ENCODE data around the gene GOLGA6L9. TPM values are rescaled to one million over a fixed set of nuclear protein-coding genes. Genes with fewer than 3 reads are reported as not detected.
"Not testable (repeated sequence)": the region's sequence is repeated elsewhere in the genome, so short reads cannot be mapped to it uniquely, and the experiment has no call there.

Gene GOLGA6L9, protein sequence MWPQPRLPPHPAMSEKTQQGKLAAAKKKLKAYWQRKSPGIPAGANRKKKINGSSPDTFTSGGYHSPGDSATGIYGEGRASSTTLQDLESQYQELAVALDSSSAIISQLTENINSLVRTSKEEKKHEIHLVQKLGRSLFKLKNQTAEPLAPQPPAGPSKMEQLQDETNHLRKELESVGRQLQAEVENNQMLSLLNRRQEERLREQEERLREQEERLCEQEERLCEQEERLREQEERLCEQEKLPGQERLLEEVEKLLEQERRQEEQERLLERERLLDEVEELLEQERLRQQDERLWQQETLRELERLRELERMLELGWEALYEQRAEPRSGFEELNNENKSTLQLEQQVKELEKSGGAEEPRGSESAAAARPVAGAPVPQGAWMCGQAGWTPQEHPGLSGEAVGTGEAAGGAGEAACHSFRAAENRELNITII
- 6.6 TPM for polyA plus RNA-seq (2012; ENCODE audit: low read depth, missing spikeins)

- FAIRE-seq: not testable (repeated sequence)
Measured at GRCh38 chr15:82429693-82430092, at the start of gene GOLGA6L9. Gene GOLGA6L9 (plus strand): TSS chr15:82429816. CDS start chr15:82430080, 264 bp downstream.

GRCh38 chr15:82381330-82381955, 48.2 kb upstream of the GOLGA6L9 start:
- FAIRE-seq; DNase-seq (ENCODE audit: insufficient read length, low spot score): not testable (repeated sequence)
- TF ChIP-seq POU2F2 (IDR thresholded peaks at IDR 0.05; ENCODE audit: low read depth, low read length): peak; percentile 78; the same call in 1 of the 2 replicates
- TF ChIP-seq SPI1 (IDR thresholded peaks at IDR 0.05; ENCODE audit: low read depth, low read length): peak; percentile 71

More at GRCh38 chr15:82429693-82430092, at the start of gene GOLGA6L9:
- DNase-seq (ENCODE audit: insufficient read length, low spot score): not testable (repeated sequence)

DNA sequence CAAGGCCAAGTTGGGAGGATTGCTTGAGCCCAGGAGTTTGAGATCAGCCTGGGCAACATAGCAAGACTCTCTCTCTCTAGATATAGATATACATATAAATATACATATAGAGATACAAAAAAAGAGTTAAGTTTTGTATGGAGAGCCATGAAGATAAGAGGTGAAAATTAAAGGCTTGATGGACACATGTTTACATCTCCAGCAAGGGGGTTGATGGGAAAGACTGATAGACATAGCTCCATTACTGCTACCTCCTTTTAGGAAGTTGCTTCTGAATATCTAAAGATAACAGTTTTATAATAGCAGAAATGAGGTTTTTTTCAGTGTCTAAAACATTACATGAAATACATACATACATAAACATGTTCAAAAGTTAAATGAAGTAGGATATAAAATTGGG, 42.4 kb upstream of the GOLGA6L9 start:
- not testable (repeated sequence) for DNase-seq (ENCODE audit: insufficient read length, low spot score); FAIRE-seq

DNA sequence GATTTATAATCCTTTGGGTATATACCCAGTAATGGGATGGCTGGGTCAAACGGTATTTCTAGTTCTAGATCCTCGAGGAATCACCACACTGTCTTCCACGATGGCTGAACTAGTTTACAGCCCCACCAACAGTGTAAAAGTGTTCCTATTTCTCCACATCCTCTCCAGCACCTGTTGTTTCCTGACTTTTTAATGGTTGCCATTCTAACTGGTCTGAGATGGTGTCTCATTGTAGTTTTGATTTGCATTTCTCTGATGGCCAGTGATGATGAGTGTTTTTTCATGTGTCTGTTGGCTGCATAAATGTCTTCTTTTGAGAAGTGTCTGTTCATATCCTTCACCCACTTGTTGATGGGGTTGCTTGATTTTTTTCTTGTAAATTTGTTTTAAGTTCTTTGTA, 39.5 kb upstream of the GOLGA6L9 start:
- not testable (repeated sequence) for FAIRE-seq; DNase-seq (ENCODE audit: insufficient read length, low spot score)

DNA sequence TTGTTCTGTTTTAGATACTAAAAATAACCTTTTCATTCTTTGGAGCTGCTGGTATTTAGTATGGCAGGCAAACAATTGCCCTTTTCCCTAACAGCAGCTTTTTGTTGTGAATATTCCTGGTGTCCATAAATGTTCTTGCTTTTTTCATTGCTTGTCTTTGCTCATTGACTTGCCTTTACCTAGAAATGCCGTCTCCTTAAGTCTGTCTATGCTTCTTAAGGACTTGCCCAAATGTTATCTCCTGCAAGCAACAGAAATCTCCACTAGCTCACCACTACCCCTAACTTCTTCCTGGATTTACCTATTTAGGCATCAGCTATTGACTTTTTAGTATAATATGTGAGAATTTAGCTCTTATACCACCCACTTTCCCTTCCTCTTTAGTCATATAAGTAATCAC, 37.5 kb upstream of the GOLGA6L9 start:
- DNase-seq (ENCODE audit: insufficient read length, low spot score); FAIRE-seq: not testable (repeated sequence)

DNA sequence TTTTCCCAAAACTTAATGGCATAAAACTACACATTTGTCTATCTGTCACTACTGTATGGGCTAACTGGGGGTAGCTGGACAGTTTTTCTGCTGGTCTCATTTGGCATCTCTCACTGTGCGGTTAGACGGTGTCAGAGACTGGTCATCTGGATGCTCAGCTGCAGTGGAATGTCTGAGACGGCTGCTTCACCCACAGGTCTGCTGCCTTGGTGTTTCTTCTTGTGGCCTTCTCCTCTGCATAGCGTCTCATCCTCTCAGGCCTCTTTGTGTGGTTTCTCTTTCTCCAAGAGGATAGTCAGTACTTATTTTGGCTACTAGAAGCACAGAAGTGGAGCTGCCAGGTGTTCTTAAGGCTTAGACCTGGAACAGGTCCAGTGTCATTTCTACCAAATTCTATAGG, 35.9 kb upstream of the GOLGA6L9 start:
- DNase-seq (ENCODE audit: insufficient read length, low spot score) (no peak), FAIRE-seq (no peak)
- no peak for TF ChIP-seq POLR2AphosphoS5 (IDR thresholded peaks at IDR 0.05; ENCODE audit: low read depth, low read length)
- no peak for TF ChIP-seq TAF1 (IDR thresholded peaks at IDR 0.05; ENCODE audit: low read depth, low read length)
- TF ChIP-seq POU2F2 (IDR thresholded peaks at IDR 0.05; ENCODE audit: low read depth, low read length): no peak
- no peak for TF ChIP-seq SPI1 (IDR thresholded peaks at IDR 0.05; ENCODE audit: low read depth, low read length)
- no peak for TF ChIP-seq POLR2A (IDR thresholded peaks at IDR 0.05; ENCODE audit: low read depth, low read length)
- no peak for TF ChIP-seq PAX5 (IDR thresholded peaks at IDR 0.05; ENCODE audit: insufficient read depth, low read length, severe bottlenecking)

GRCh38 chr15:82395788-82396187, 33.8 kb upstream of the GOLGA6L9 start:
- not testable (repeated sequence) for FAIRE-seq; DNase-seq (ENCODE audit: insufficient read length, low spot score)

GRCh38 chr15:82397817-82398216, 31.8 kb upstream of the GOLGA6L9 start:
- DNase-seq (ENCODE audit: insufficient read length, low spot score): no peak
- no peak for FAIRE-seq
- TF ChIP-seq POLR2A (IDR thresholded peaks at IDR 0.05; ENCODE audit: low read depth, low read length) (no peak), SPI1 (IDR thresholded peaks at IDR 0.05; ENCODE audit: low read depth, low read length) (no peak)

DNA sequence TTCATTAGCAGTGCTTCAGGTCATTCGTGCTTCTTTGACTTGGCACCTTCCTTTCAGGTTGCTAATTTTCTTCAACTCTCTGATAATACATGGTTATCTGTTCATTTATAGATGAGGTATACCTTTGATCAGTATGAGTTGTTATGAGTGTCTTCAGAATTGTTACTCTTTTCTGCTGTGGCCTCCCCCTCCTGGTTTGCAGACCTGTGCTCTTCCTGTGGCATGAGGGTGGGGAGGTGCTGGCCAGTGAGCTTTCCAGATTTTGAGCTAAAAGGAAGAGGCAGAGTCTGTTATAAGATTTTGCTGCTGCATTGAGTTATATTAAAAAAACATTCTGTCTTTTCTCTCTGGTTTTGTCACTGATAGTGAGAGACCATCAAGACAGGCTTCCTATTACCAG, 30.8 kb upstream of the GOLGA6L9 start:
- FAIRE-seq: no peak
- DNase-seq (ENCODE audit: insufficient read length, low spot score): no peak
- TF ChIP-seq PAX5 (IDR thresholded peaks at IDR 0.05; ENCODE audit: insufficient read depth, low read length, severe bottlenecking): no peak
- TF ChIP-seq TAF1 (IDR thresholded peaks at IDR 0.05; ENCODE audit: low read depth, low read length): no peak
- no peak for TF ChIP-seq POLR2AphosphoS5 (IDR thresholded peaks at IDR 0.05; ENCODE audit: low read depth, low read length)
- no peak for TF ChIP-seq SPI1 (IDR thresholded peaks at IDR 0.05; ENCODE audit: low read depth, low read length)
- TF ChIP-seq POLR2A (IDR thresholded peaks at IDR 0.05; ENCODE audit: low read depth, low read length): no peak

- FAIRE-seq; DNase-seq (ENCODE audit: insufficient read length, low spot score): not testable (repeated sequence)
Measured at GRCh38 chr15:82399366-82400103, 30.1 kb upstream of the GOLGA6L9 start.

DNA sequence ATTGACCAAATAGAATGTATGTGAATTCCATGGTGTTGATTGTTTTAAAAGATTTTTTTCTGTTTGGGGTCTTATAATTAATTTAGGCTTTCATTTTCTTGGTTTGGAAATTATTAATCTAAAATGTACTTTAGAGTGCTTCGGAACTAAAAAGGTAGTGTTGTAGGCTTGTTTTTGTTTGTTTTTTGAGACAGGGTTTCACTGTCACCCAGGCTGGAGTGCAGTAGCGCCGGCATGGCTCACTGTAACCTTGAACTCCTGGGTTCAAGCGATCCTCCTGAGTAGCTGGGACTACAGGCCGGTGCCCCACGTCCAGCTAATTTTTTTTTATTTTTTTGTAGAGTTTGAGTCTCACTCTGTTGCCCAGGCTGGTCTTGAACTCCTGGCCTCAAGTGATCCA, 27.7 kb upstream of the GOLGA6L9 start:
- FAIRE-seq; DNase-seq (ENCODE audit: insufficient read length, low spot score): not testable (repeated sequence)

DNA sequence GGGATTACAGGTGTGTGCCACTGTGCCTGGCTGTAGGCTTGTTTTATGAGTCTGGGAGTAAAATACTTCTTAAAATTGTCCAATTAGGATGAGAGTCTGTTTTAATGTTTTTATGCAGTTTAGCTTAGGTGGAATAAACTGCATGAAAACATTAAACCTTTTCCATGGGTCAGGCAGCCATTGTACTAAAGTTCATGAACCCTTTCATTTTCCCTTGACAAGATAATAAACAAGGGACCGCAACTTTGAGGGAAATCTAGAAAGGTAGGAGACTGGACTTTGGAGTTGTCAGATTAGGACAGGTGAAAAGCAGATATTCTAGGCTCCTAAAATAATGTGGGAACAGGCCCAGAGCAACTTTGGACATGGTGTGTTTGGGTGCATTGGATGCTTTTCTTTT, 27.3 kb upstream of the GOLGA6L9 start:
- not testable (repeated sequence) for DNase-seq (ENCODE audit: insufficient read length, low spot score); FAIRE-seq

DNA sequence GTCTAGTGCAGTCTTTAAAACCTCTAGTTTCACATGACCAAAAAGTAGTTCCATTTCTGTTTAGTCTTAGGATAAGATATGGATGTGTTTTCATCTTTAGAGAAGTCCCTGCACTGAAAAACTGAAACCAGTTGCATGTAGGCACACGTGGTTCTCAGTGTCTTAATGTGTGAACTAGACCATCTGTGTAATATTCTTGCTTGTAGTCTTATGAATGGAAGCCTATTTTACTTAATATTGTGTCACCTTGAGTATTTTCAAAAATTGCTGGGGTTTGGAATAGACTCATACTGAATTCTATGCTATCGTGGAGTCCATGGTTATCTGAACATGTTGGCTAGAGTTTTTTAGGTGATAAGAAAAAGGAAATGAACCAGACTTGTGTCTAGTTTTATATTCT, 23.4 kb upstream of the GOLGA6L9 start:
- not testable (repeated sequence) for DNase-seq (ENCODE audit: insufficient read length, low spot score); FAIRE-seq

DNA sequence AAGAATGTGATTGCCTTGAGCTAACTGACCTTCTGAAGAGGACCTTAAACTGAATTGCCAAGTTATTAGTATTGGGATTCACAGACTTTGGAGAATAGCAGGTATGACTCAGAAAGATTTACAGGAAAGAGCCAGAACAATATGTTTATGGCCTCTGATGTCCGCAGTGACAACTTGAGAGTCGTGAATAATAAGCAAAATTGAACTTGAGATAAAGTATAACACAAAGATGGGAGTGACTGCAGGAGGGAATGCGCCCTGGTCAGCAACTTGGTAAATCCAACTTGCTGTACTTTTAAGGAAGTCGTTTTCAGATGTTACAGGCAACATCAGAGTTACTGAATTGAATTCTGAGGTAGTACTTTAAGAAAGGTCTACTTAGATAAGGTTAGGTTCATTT, 19.3 kb upstream of the GOLGA6L9 start:
- not testable (repeated sequence) for DNase-seq (ENCODE audit: insufficient read length, low spot score); FAIRE-seq

DNA sequence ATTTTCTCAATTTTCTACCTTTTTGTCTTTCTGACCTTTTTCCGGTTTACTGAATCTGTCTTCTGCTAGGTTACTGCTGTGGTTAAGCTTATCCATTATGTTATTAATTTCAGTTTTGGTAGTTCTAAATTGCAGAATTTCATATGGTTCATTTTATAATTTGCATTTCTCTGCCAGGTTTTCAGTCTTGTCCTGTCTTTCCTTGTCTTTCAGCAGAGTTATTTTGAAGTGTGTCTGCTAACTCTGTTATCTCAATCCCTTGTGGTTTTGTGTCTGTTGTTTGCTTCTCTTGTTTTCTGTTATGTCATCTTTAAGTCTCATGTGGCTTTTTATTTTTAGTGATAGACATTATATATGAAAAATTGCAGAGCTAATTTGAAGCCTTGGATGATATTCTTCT, 18.0 kb upstream of the GOLGA6L9 start:
- not testable (repeated sequence) for FAIRE-seq

DNA sequence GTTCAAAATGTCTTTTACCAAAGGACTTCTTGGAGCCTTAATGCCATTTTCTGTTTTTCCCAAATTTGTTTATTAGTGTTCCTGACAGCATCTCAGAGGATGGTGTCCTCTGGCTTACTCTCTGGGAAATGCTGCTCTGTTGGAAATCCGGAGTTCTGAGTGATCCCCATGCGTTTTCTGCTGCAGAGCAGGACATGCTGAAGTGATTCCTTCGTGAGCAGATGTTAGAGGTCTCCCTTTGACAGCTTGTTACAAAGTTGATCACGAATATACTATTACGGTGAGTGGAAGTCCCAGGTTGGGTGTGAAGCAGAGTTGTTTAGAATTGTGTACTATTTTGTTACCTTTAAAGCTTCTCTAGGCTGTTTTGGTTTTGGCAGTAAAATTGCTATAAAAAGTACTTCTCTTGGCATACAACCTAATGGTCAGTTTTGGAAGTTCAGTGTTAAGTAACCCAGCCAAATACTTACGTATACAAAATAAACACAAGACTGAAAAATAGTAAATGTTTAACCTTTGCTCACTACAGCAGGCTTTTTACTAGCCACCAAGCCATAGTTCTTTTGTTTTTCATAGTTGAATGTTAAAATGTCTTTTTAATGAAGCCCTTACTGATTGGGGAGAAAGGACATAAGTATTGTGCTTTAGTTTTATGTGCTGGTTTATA, 15.0 kb upstream of the GOLGA6L9 start:
- not testable (repeated sequence) for FAIRE-seq

More for the DNA sequence above, 18.0 kb upstream of the GOLGA6L9 start:
- not testable (repeated sequence) for DNase-seq (ENCODE audit: insufficient read length, low spot score)

GRCh38 chr15:82420516-82420915, 9.1 kb upstream of the GOLGA6L9 start:
- DNase-seq (ENCODE audit: insufficient read length, low spot score); FAIRE-seq: not testable (repeated sequence)

More for the DNA sequence above, 15.0 kb upstream of the GOLGA6L9 start:
- DNase-seq (ENCODE audit: insufficient read length, low spot score): not testable (repeated sequence)

All from GM12891 (cell line).